CD4-positive, alpha-beta T cell (primary cell): ENCODE results near the gene FBLN1. TPM values are rescaled to one million over a fixed set of nuclear protein-coding genes. Genes with fewer than 3 reads are reported as not detected.

ENCODE experiments used
- ATAC-seq: fragments of 200-7000 bp; cut with Tn5 transposase; one replicate; pipeline ENCODE4 v1.10.0; 2022; ENCODE audit warnings: mild to moderate bottlenecking; ENCODE audit not compliant: poor library complexity
- CTCF ChIA-PET: fragments of 350-600 bp; sonication (Branson Sonifier 250); formaldehyde crosslinking; loops from one replicate; lab custom pipeline; 2021; ENCODE audit warnings: antibody characterized with exemption, inconsistent platforms; lab: Charles Lee
- POLR2A ChIA-PET: fragments of 350-600 bp; sonication (Branson Sonifier 250); formaldehyde crosslinking; loops from one replicate; lab custom pipeline; 2021; ENCODE audit warnings: antibody characterized with exemption, inconsistent platforms; lab: Charles Lee
- DNase-seq, 14 experiments: peaks; one replicate each; pipeline ENCODE4 v3.0.0-alpha.2; 2013 to 2020; ENCODE audit warnings: mixed read lengths in 2 of 14
- H3K27ac ChIP-seq, 2 donors: one replicate each; pipeline versions ENCODE4 v1.5.1 to v1.7.0; 2013; ENCODE audit warnings: low read length in 2 of 2, low read depth in 1 of 2, mild to moderate bottlenecking in 1 of 2
- H3K27me3 ChIP-seq, 2 experiments: 1 replicate in 1 of 2; 2 replicates in 1 of 2; pipeline versions ENCODE4 v1.6.1 to v1.7.0; 2013; ENCODE audit warnings: low read length in 2 of 2, control low read depth in 1 of 2, mild to moderate bottlenecking in 1 of 2, moderate library complexity in 1 of 2; ENCODE audit not compliant: insufficient read depth in 2 of 2, control insufficient read depth in 1 of 2
- H3K36me3 ChIP-seq: one replicate; pipeline ENCODE4 v1.6.1; 2013; ENCODE audit warnings: low read length, control low read depth; ENCODE audit not compliant: insufficient read depth
- H3K4me1 ChIP-seq: one replicate; pipeline ENCODE4 v1.6.1; 2013; ENCODE audit warnings: low read length, control low read depth; ENCODE audit not compliant: insufficient read depth
- H3K4me3 ChIP-seq: one replicate; pipeline ENCODE4 v1.5.1; 2013; ENCODE audit warnings: mild to moderate bottlenecking, low read length, moderate library complexity
- H3K9me3 ChIP-seq, 2 experiments: 1 replicate in 1 of 2; 2 replicates in 1 of 2; pipeline versions ENCODE4 v1.6.1 to v1.7.0; 2013; ENCODE audit warnings: low read length in 2 of 2, mild to moderate bottlenecking in 2 of 2, control low read depth in 1 of 2, moderate library complexity in 1 of 2; ENCODE audit not compliant: control insufficient read depth in 1 of 2, insufficient read depth in 1 of 2
- H3K27ac Mint-ChIP-seq: one replicate; pipeline ENCODE4 v1.8.0; 2020; ENCODE audit warnings: mixed read lengths
- H3K27me3 Mint-ChIP-seq: one replicate; pipeline ENCODE4 v1.8.0; 2021; ENCODE audit warnings: mixed read lengths
- H3K36me3 Mint-ChIP-seq: one replicate; pipeline ENCODE4 v1.8.0; 2021; ENCODE audit warnings: low read depth, mixed read lengths
- H3K4me1 Mint-ChIP-seq: one replicate; pipeline ENCODE4 v1.8.0; 2021; ENCODE audit warnings: low read depth, mixed read lengths
- H3K4me3 Mint-ChIP-seq: one replicate; pipeline ENCODE4 v1.8.0; 2020; ENCODE audit warnings: mild to moderate bottlenecking, mixed read lengths
- H3K9me3 Mint-ChIP-seq: one replicate; pipeline ENCODE4 v1.8.0; 2020; ENCODE audit warnings: mixed read lengths
- CTCF ChIP-seq: fragments of 200-600 bp; IDR thresholded peaks from one replicate; pipeline ENCODE4 v1.8.0; 2022; ENCODE audit warnings: antibody characterized with exemption, mild to moderate bottlenecking
- intact Hi-C, 2 experiments: fragments of 100-400 bp; cut with DNase I in 1 of 2; cut with micrococcal nuclease in 1 of 2; formaldehyde crosslinking; loops; one replicate each; pipeline versions ENCODE4 v1.15.1 to v1.9.0; 2023 to 2025; cut with DNase I, micrococcal nuclease
- total RNA-seq, 174 experiments: library from RNA in 2 of 174; stranded (reverse) in 2 of 174; gene quantifications; one replicate each; pipeline ENCODE4 v1.2.3 and lab custom pipeline; 2021 to 2026

FBLN1 gene
- total RNA-seq, 2 experiments from 2014 or later, result not detected

GRCh38 chr22:45626198-45626651 is 123.5 kb downstream of the FBLN1 start:
- DNase-seq (no peak), ATAC-seq (no peak)
- POLR2A ChIA-PET, result no interaction called here
- peaks cover 0 to 7% of the 10 kb centered on the region in 2 experiments for H3K27me3 ChIP-seq
- no peak overlapping the region for H3K4me3 ChIP-seq
- H3K4me1 ChIP-seq, result no peaks in the 10 kb centered on the region
- H3K27ac Mint-ChIP-seq, result no peak overlapping the region
- H3K27ac ChIP-seq, result no peak overlapping the region
- no peaks in the 10 kb centered on the region for H3K36me3 ChIP-seq
- H3K4me1 Mint-ChIP-seq, result no peaks in the 10 kb centered on the region
- CTCF ChIA-PET, result no interaction called here
- no peak overlapping the region for H3K4me3 Mint-ChIP-seq
- intact Hi-C loops, result no loop called here
- H3K27me3 Mint-ChIP-seq, result peaks cover 25% of the 10 kb centered on the region
- H3K9me3 ChIP-seq, result no peaks in the 10 kb centered on the region
- no peak for TF ChIP-seq CTCF
- H3K36me3 Mint-ChIP-seq, result no peaks in the 10 kb centered on the region
- H3K9me3 Mint-ChIP-seq, result no peaks in the 10 kb centered on the region

DNA sequence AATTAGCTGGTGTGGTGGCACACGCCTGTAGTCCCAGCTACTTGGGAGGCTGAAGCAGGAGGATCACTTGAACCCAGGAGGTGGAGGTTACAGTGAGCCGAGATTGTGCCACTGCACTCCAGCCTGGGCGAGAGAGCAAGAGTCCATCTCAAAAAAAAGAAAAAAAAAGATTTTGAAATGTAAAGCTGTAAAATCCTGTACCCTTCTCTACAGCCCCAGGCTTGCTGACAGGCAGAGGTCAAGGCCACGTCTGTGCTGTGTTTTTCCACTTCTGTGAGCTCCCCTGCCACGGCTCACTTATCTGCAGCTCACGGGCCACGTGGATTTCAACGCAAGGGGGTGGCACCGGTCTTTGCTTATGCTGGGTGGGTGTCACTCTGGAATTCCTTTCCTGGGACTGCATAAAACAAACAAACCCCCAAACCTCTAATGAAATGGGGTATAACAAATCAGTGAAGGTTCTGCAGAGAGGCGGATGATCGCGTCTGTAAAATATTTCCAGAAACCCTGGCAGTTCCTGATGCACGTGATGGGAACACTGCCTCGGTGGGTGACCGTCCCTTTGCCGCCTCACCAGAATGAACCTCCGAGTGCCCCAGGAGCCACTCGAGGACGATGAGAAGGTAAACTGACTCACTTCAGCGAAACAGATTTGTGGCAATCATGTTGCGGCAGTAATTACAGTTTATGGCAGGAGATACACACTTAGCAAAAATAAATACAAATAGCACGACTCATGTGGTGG is 125.0 kb downstream of the FBLN1 start:
- peaks cover 10 to 13% of the 10 kb centered on the region in 2 experiments for H3K27me3 ChIP-seq
- Mint-ChIP-seq H3K4me3 (no peak overlapping the region), H3K36me3 (no peaks in the 10 kb centered on the region), H3K27ac (no peak overlapping the region), H3K27me3 (peaks cover 39% of the 10 kb centered on the region), H3K9me3 (no peaks in the 10 kb centered on the region), H3K4me1 (no peaks in the 10 kb centered on the region)
- DNase-seq (no peak), ATAC-seq (no peak)
- ChIA-PET POLR2A (no interaction called here), CTCF (no interaction called here)
- no peak overlapping the region for H3K4me3 ChIP-seq
- no peaks in the 10 kb centered on the region for H3K36me3 ChIP-seq
- intact Hi-C loops, result no loop called here
- H3K27ac ChIP-seq, result no peak overlapping the region
- no peak for TF ChIP-seq CTCF
- no peaks in the 10 kb centered on the region for H3K4me1 ChIP-seq
- H3K9me3 ChIP-seq, result no peaks in the 10 kb centered on the region

DNA sequence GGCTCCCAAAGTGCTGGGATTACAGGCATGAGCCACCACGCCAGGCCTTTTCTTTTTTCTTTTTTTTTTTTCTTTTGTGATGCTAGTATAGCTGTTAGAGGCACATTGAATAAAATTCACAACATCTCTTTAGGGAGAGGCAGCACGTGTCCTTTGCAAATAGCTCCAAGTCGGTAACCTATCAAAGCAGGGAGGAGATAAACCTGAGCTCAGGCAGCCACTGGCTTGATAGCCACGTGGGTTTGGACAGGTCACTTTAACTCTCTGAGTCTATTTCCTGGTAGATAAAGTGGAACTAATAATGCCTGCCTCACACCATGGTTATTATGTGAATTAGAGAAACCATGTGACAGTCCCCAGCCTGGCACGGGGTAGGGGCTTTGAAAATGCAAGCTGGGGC is 125.8 kb downstream of the FBLN1 start:
- no peaks in the 10 kb centered on the region for H3K4me1 ChIP-seq
- H3K27ac ChIP-seq, result no peak overlapping the region
- H3K4me1 Mint-ChIP-seq, result no peaks in the 10 kb centered on the region
- peaks cover 10 to 18% of the 10 kb centered on the region in 2 experiments for H3K27me3 ChIP-seq
- no peaks in the 10 kb centered on the region for H3K36me3 ChIP-seq
- H3K27me3 Mint-ChIP-seq, result peaks cover 47% of the 10 kb centered on the region
- intact Hi-C loops, result no loop called here
- H3K4me3 ChIP-seq, result no peak overlapping the region
- H3K36me3 Mint-ChIP-seq, result no peaks in the 10 kb centered on the region
- no peak overlapping the region for H3K4me3 Mint-ChIP-seq
- H3K9me3 Mint-ChIP-seq, result no peaks in the 10 kb centered on the region
- DNase-seq, result no peak
- TF ChIP-seq CTCF, result no peak
- POLR2A ChIA-PET, result no interaction called here
- CTCF ChIA-PET, result no interaction called here
- no peaks in the 10 kb centered on the region for H3K9me3 ChIP-seq
- no peak overlapping the region for H3K27ac Mint-ChIP-seq
- no peak for ATAC-seq
